ENCODE measurements around the gene NAA25. TPM values are rescaled to one million over a fixed set of nuclear protein-coding genes. Genes with fewer than 3 reads are reported as not detected.
A peak's percentile ranks its signal among the peaks of the same experiment; 100 is the strongest.

Gene NAA25
- total RNA-seq, 3 donors from 2014 or later, result 16.8 to 29.2 (median 17.9) TPM

- Histone ChIP-seq H3K4me1 (ENCODE audit: low read depth) (no peaks in the 10 kb centered on the region), H3K4me3 (no peak overlapping the region), H3K9me3 (no peaks in the 10 kb centered on the region), H3K36me3 (ENCODE audit: low read depth) (no peaks in the 10 kb centered on the region)
- TF ChIP-seq CTCF (IDR thresholded peaks at IDR 0.05), result no peak
- ATAC-seq (peak; percentile 8), DNase-seq (no peak)
- intact Hi-C loops (cut with DNase I, micrococcal nuclease), result no loop called here
Observed at GRCh38 chr12:112022241-112023016, 86.2 kb downstream of the NAA25 start.

- intact Hi-C loops (cut with DNase I, micrococcal nuclease), result no loop called here
- no peaks in the 10 kb centered on the region for H3K9me3 ChIP-seq
- no peak for ATAC-seq
- DNase-seq, result no peak
- no peaks in the 10 kb centered on the region for H3K4me1 ChIP-seq (ENCODE audit: low read depth)
- no peak for TF ChIP-seq CTCF (IDR thresholded peaks at IDR 0.05)
- no peak overlapping the region for H3K4me3 ChIP-seq
- no peaks in the 10 kb centered on the region for H3K36me3 ChIP-seq (ENCODE audit: low read depth)
Observed at GRCh38 chr12:112020947-112021457, 87.6 kb downstream of the NAA25 start.

- ATAC-seq, result no peak
Observed at GRCh38 chr12:112018571-112019237, 89.9 kb downstream of the NAA25 start.

DNA sequence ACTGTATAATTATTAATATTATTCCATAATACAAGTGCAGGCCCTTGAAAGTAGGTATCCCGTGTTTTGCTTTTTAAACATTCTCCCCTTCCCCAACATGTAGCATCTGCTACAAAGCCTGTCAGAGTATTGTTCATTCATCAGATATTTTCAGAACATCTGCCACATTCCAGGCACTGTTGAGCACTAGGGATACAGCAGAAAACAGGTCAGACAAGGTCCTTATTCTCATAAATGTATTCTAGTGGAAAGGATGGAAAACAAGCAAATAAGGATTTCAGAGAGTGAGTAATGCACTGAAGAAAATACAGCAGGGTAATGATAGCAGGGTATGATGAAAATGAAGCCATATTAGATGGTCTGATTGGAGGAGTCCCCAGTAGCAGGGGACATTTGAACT is 91.5 kb downstream of the NAA25 start:
- no peak for DNase-seq
- intact Hi-C loops (cut with DNase I, micrococcal nuclease), result no loop called here
- H3K9me3 ChIP-seq, result no peaks in the 10 kb centered on the region
- peaks cover 9% of the 10 kb centered on the region for H3K4me1 ChIP-seq (ENCODE audit: low read depth)
- ATAC-seq, result no peak
- H3K4me3 ChIP-seq, result no peak overlapping the region
- TF ChIP-seq CTCF (IDR thresholded peaks at IDR 0.05), result no peak
- H3K36me3 ChIP-seq (ENCODE audit: low read depth), result no peaks in the 10 kb centered on the region

More at GRCh38 chr12:112018571-112019237, 89.9 kb downstream of the NAA25 start:
- TF ChIP-seq CTCF (IDR thresholded peaks at IDR 0.05), result no peak
- intact Hi-C loops (cut with DNase I, micrococcal nuclease), result no loop called here
- Histone ChIP-seq H3K36me3 (ENCODE audit: low read depth) (no peaks in the 10 kb centered on the region), H3K4me1 (ENCODE audit: low read depth) (peaks cover 7% of the 10 kb centered on the region), H3K4me3 (no peak overlapping the region), H3K9me3 (no peaks in the 10 kb centered on the region)
- no peak for DNase-seq

DNA sequence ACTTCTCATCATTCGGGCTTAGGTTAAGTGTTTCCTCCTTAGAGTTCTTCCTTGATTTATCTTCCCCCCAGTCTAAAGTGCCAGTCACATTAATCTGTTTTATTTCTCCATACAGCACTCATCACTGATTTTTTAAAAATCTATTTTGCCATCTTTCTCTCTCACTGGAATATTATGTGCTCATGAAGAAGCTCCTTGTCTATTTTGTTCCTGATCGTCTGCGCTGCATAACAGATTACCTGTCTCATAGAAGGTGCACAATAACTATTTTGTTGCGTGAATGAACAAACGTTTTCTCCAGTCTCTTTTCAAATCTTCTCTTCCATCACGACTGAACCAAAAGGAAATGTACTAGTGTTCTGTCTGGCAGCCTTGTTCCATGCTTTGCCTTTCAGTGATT is 92.6 kb downstream of the NAA25 start:
- no peaks in the 10 kb centered on the region for H3K36me3 ChIP-seq (ENCODE audit: low read depth)
- peaks cover 16% of the 10 kb centered on the region for H3K4me1 ChIP-seq (ENCODE audit: low read depth)
- no peaks in the 10 kb centered on the region for H3K9me3 ChIP-seq
- no peak for TF ChIP-seq CTCF (IDR thresholded peaks at IDR 0.05)
- no peak overlapping the region for H3K4me3 ChIP-seq
- no peak for ATAC-seq
- intact Hi-C loops (cut with DNase I, micrococcal nuclease), result no loop called here
- DNase-seq, result no peak
